PFSK-1 (cell line): Measurements from ENCODE around the gene CCDC92B.

Experiments
- FOXP2 ChIP-seq: optimal IDR thresholded peaks from 2 replicates; pipeline ENCODE3; 2011; ENCODE audit warnings: borderline replicate concordance, control low read depth, inconsistent platforms; ENCODE audit not compliant: insufficient read depth; ENCODE audit errors: extremely low read length, extremely low read depth
- POLR2AphosphoS5 ChIP-seq: IDR thresholded peaks from 2 replicates; pipeline ENCODE4 v1.6.1; 2012; ENCODE audit warnings: low read depth, mild to moderate bottlenecking, control low read depth, low read length, moderate library complexity
- REST ChIP-seq, 2 experiments: IDR thresholded peaks; 2 replicates each; pipeline versions ENCODE4 v1.6.1 to v1.8.0; 2011 to 2012; ENCODE audit warnings: low read depth in 2 of 2, low read length in 2 of 2, control low read depth in 1 of 2, inconsistent platforms in 1 of 2, mild to moderate bottlenecking in 1 of 2, moderate library complexity in 1 of 2; ENCODE audit not compliant: insufficient read depth in 1 of 2
- SIN3A ChIP-seq: IDR thresholded peaks from 2 replicates; pipeline ENCODE4 v1.6.1; 2012; ENCODE audit warnings: mild to moderate bottlenecking, low read length, moderate library complexity, borderline replicate concordance; ENCODE audit not compliant: insufficient read depth
- TAF1 ChIP-seq: IDR thresholded peaks from 2 replicates; pipeline ENCODE4 v1.6.1; 2012; ENCODE audit warnings: low read length, control low read depth, borderline replicate concordance; ENCODE audit not compliant: insufficient read depth

Gene CCDC92B

GRCh38 chr17:2745317-2746037 is 4.0 kb downstream of the CCDC92B start:
- TF ChIP-seq REST (IDR thresholded peaks at IDR 0.05; ENCODE audit: insufficient read depth in 1 of 2, low read depth in 2 of 2, low read length in 2 of 2) (peak; percentile 34 to 79; a peak in 2 of 4 replicates), TAF1 (no peak), FOXP2 (no peak)

- no peak for TF ChIP-seq FOXP2
- no peak for TF ChIP-seq POLR2AphosphoS5
- TF ChIP-seq SIN3A, result no peak
- TF ChIP-seq TAF1, result no peak
- TF ChIP-seq REST (IDR thresholded peaks at IDR 0.05; ENCODE audit: insufficient read depth in 1 of 2, low read depth in 2 of 2, low read length in 2 of 2), result no peak
Measured at GRCh38 chr17:2737693-2738092, 11.8 kb downstream of the CCDC92B start.

GRCh38 chr17:2736956-2737355 is 12.5 kb downstream of the CCDC92B start:
- TF ChIP-seq REST (IDR thresholded peaks at IDR 0.05; ENCODE audit: insufficient read depth in 1 of 2, low read depth in 2 of 2, low read length in 2 of 2) (no peak), SIN3A (no peak), FOXP2 (no peak), TAF1 (no peak), POLR2AphosphoS5 (no peak)

- TF ChIP-seq REST (IDR thresholded peaks at IDR 0.05; ENCODE audit: insufficient read depth in 1 of 2, low read depth in 2 of 2, low read length in 2 of 2) (no peak), TAF1 (no peak), SIN3A (no peak), FOXP2 (no peak), POLR2AphosphoS5 (no peak)
Measured at GRCh38 chr17:2735896-2736295, 13.6 kb downstream of the CCDC92B start.

- TF ChIP-seq POLR2AphosphoS5 (no peak), SIN3A (no peak), FOXP2 (no peak), TAF1 (no peak), REST (IDR thresholded peaks at IDR 0.05; ENCODE audit: insufficient read depth in 1 of 2, low read depth in 2 of 2, low read length in 2 of 2) (no peak)
Measured at GRCh38 chr17:2734939-2735338, 14.5 kb downstream of the CCDC92B start.
